ENCODE data around the gene ZDHHC7.

DNA sequence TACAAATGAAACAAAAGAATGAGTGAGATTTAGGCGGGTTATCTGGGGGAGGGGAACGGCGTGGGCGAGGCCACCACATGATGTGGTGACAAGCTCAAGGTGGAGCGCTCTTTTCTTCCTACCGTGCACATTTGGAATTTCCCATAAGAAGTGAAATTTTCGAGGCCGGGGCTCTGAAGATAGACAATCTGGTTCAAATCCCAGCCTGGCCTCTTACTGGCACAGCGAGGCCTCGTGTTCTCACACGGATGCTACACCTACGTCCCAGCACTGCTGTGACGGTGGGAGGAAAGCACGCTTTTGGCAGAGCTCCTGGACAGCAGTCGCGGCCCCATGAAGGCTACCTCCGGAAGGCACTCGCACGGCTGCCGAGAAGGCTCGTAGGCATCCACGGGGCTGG, 25.2 kb downstream of the ZDHHC7 start:
- TF ChIP-seq, protein P1, sequence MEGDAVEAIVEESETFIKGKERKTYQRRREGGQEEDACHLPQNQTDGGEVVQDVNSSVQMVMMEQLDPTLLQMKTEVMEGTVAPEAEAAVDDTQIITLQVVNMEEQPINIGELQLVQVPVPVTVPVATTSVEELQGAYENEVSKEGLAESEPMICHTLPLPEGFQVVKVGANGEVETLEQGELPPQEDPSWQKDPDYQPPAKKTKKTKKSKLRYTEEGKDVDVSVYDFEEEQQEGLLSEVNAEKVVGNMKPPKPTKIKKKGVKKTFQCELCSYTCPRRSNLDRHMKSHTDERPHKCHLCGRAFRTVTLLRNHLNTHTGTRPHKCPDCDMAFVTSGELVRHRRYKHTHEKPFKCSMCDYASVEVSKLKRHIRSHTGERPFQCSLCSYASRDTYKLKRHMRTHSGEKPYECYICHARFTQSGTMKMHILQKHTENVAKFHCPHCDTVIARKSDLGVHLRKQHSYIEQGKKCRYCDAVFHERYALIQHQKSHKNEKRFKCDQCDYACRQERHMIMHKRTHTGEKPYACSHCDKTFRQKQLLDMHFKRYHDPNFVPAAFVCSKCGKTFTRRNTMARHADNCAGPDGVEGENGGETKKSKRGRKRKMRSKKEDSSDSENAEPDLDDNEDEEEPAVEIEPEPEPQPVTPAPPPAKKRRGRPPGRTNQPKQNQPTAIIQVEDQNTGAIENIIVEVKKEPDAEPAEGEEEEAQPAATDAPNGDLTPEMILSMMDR (IDR thresholded peaks at IDR 0.05) = no peak
- no peak for TF ChIP-seq POLR2A (IDR thresholded peaks at IDR 0.05)

All from thyroid gland (tissue), 4 donors.